ENCODE results near the gene SMOC1.

DNA sequence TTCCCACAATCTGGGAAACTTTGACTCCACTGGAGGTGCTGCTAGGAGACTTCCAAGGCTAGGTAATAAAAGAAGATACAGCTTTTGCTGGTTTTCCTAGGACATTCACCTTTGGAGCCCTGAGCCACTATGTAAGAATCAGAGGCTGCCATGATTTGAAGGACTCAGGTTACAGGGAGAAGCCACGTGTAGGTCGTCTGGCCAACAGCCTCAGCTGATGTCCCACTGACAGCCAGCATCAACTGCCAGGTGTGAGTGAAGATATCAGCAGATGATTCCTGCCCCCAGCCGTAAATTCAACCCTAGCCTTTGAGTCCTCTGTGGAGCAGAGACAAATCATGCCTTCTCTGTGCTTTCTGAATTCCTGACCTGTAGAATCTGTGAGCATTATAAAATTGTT, 27.0 kb downstream of the SMOC1 start:
- TF ChIP-seq, protein P1, sequence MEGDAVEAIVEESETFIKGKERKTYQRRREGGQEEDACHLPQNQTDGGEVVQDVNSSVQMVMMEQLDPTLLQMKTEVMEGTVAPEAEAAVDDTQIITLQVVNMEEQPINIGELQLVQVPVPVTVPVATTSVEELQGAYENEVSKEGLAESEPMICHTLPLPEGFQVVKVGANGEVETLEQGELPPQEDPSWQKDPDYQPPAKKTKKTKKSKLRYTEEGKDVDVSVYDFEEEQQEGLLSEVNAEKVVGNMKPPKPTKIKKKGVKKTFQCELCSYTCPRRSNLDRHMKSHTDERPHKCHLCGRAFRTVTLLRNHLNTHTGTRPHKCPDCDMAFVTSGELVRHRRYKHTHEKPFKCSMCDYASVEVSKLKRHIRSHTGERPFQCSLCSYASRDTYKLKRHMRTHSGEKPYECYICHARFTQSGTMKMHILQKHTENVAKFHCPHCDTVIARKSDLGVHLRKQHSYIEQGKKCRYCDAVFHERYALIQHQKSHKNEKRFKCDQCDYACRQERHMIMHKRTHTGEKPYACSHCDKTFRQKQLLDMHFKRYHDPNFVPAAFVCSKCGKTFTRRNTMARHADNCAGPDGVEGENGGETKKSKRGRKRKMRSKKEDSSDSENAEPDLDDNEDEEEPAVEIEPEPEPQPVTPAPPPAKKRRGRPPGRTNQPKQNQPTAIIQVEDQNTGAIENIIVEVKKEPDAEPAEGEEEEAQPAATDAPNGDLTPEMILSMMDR (IDR thresholded peaks at IDR 0.05), result no peak
- TF ChIP-seq POLR2A (IDR thresholded peaks at IDR 0.05), result no peak
